ENCODE measurements around the gene DAGLB.
"Not testable (repeated sequence)": the region's sequence is repeated elsewhere in the genome, so short reads cannot be mapped to it uniquely, and the experiment has no call there.

DAGLB gene

DNA sequence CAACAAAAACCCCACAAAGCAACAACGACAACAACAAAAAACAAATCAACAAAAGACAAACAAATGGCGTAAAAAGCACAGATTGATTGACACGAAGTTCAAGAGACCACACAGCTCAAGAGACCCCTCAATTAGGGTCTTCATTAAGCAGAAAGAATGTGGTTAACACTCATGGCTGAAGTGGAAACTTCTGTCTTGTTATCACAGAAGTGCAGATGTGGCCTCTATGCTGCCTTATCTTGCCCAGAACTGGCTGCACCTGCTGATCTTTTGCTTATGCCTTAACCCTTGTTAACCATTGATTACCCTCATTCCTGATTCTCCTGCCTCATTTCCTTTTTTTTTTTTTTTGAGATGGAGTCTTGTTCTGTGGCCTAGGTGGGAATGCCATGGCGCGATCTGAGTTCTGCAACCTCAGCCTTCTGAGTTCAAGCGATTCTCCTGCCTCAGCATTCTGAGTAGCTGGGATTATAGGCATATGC, 3.5 kb upstream of the DAGLB start:
- Histone ChIP-seq H3K4me3 (ENCODE audit: severe bottlenecking) (no peak overlapping the region), H3K27me3 (ENCODE audit: insufficient read depth, poor library complexity, severe bottlenecking) (no peaks in the 10 kb centered on the region), H3K9me3 (ENCODE audit: severe bottlenecking) (no peaks in the 10 kb centered on the region), H3K36me3 (ENCODE audit: low read depth) (no peaks in the 10 kb centered on the region), H3K4me1 (ENCODE audit: insufficient read depth, poor library complexity, severe bottlenecking) (peaks cover 19% of the 10 kb centered on the region), H3K27ac (ENCODE audit: poor library complexity, severe bottlenecking) (no peak overlapping the region)
- TF ChIP-seq CTCF (IDR thresholded peaks at IDR 0.05; ENCODE audit: poor library complexity, severe bottlenecking), result no peak
- ATAC-seq (ENCODE audit: low read depth), result no peak
- DNase-seq (ENCODE audit: low spot score), result no peak

- H3K36me3 ChIP-seq (ENCODE audit: low read depth); DNase-seq (ENCODE audit: low spot score); ATAC-seq (ENCODE audit: low read depth); H3K27me3 ChIP-seq (ENCODE audit: insufficient read depth, poor library complexity, severe bottlenecking); H3K9me3 ChIP-seq (ENCODE audit: severe bottlenecking); H3K4me3 ChIP-seq (ENCODE audit: severe bottlenecking): not testable (repeated sequence)
- Histone ChIP-seq H3K4me1 (ENCODE audit: insufficient read depth, poor library complexity, severe bottlenecking) (peaks cover 19% of the 10 kb centered on the region), H3K27ac (ENCODE audit: poor library complexity, severe bottlenecking) (peak overlapping the region; percentile 33)
Observed at GRCh38 chr7:6450591-6450990, 2.8 kb upstream of the DAGLB start.

DNA sequence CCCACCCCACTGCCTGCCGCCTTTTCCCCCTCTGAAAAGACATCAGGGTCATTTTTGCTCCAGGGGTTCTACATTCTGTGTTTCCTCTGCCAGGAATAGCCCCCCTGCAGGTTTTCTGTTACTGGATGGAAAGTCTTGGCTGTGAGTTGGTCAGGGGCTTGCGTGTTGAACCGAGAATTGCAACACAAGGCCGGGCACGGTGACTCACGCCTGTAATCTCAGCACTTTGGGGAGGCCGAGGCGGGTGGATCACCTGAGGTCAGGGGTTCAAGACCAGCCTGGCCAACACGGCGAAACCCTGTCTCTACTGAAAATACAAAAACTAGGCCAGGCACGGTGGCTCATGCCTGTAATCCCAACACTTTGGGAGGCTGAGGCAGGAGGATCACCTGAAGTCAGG, 2.1 kb upstream of the DAGLB start:
- peak overlapping the region; percentile 33 for H3K27ac ChIP-seq (ENCODE audit: poor library complexity, severe bottlenecking)
- not testable (repeated sequence) for DNase-seq (ENCODE audit: low spot score)

GRCh38 chr7:6448943-6449543, 1.3 kb upstream of the DAGLB start:
- H3K27ac ChIP-seq (ENCODE audit: poor library complexity, severe bottlenecking), result peak overlapping the region; percentile 87
- peaks cover 19% of the 10 kb centered on the region for H3K36me3 ChIP-seq (ENCODE audit: low read depth)
- H3K9me3 ChIP-seq (ENCODE audit: severe bottlenecking), result no peaks in the 10 kb centered on the region
- DNase-seq (ENCODE audit: low spot score) (no peak), ATAC-seq (ENCODE audit: low read depth) (no peak)
- H3K27me3 ChIP-seq (ENCODE audit: insufficient read depth, poor library complexity, severe bottlenecking), result no peaks in the 10 kb centered on the region
- peaks cover 22% of the 10 kb centered on the region for H3K4me1 ChIP-seq (ENCODE audit: insufficient read depth, poor library complexity, severe bottlenecking)
- no peak for TF ChIP-seq CTCF (IDR thresholded peaks at IDR 0.05; ENCODE audit: poor library complexity, severe bottlenecking)
- no peak overlapping the region for H3K4me3 ChIP-seq (ENCODE audit: severe bottlenecking)

More for the DNA sequence above, 2.1 kb upstream of the DAGLB start:
- Histone ChIP-seq H3K4me1 (ENCODE audit: insufficient read depth, poor library complexity, severe bottlenecking) (peaks cover 19% of the 10 kb centered on the region), H3K36me3 (ENCODE audit: low read depth) (peaks cover 11% of the 10 kb centered on the region)
- H3K9me3 ChIP-seq (ENCODE audit: severe bottlenecking); H3K27me3 ChIP-seq (ENCODE audit: insufficient read depth, poor library complexity, severe bottlenecking); H3K4me3 ChIP-seq (ENCODE audit: severe bottlenecking); ATAC-seq (ENCODE audit: low read depth): not testable (repeated sequence)

DNA sequence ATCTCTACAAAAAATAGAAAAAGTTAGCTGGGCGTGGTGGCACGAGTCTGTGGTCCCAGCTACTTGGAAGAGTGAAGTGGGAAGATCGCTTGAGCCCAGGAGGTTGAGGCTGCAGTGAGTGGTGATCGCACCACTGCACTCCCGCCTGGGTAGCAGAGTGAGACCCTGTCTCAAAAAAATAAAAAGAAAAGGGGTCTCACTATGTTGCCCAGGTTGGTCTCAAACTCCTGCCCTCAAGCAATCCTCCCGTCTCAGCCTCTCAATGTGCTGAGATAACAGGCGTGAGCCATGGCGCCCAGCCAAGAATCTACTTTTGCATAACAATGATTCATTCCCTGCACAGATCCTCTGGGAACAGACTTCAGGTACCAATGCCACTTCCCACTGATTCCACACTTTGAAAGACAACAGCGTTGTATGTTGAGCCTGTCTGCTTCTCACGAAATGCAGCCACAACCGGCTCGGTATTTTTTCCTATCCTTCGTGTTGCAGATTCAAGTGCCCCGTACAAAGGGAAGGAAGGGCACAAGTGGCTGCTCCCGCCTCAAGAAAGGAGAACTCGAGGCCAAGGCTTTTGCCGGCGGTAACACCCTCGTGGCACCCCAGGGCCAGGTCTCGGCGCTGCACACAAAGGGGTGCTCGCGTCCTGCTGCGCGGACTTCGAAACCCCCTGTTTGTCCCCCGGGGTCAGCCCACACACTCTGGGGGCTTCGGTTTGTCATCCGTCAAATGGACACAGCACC, 745 bp downstream of the DAGLB start:
- Histone ChIP-seq H3K27ac (ENCODE audit: poor library complexity, severe bottlenecking) (peak overlapping the region; percentile 87), H3K4me1 (ENCODE audit: insufficient read depth, poor library complexity, severe bottlenecking) (peaks cover 22% of the 10 kb centered on the region), H3K4me3 (ENCODE audit: severe bottlenecking) (peak overlapping the region; percentile 76), H3K9me3 (ENCODE audit: severe bottlenecking) (no peaks in the 10 kb centered on the region), H3K36me3 (ENCODE audit: low read depth) (peaks cover 37% of the 10 kb centered on the region), H3K27me3 (ENCODE audit: insufficient read depth, poor library complexity, severe bottlenecking) (no peaks in the 10 kb centered on the region)
- peak; percentile 43 for ATAC-seq (ENCODE audit: low read depth)
- TF ChIP-seq CTCF (IDR thresholded peaks at IDR 0.05; ENCODE audit: poor library complexity, severe bottlenecking), result no peak
- peak; percentile 88 for DNase-seq (ENCODE audit: low spot score)
